A549 treated with ZK216348 at 1 μM for 4 hours (cell line): ENCODE measurements around the gene TOR1B. TPM values are rescaled to one million over a fixed set of nuclear protein-coding genes. Genes with fewer than 3 reads are reported as not detected.

Experiments
- total RNA-seq: library from RNA; stranded (reverse); fragments of 200-300 nt; extraction: Qiagen RNA extraction; gene quantifications from 5 replicates; pipeline ENCODE4 v1.2.3, GENCODE V29; 2022; ENCODE audit warnings: low read depth

Gene TOR1B
- total RNA-seq, result 21.3 to 25.8 TPM (median 24.3 TPM) in 5 replicates

GRCh38 chr9:129802833-129803675, at the start of gene TOR1B:
TOR1B (plus strand) TSS chr9:129803184; CDS start chr9:129803213, 29 bp downstream.

GRCh38 chr9:129823935-129824601, 21.1 kb downstream of the TOR1B start, which contains the start of gene TOR1A:
TOR1A (minus strand) TSS chr9:129824136; CDS start chr9:129824085, 51 bp downstream.

GRCh38 chr9:129835128-129835859, 32.3 kb downstream of the TOR1B start, which contains the start of the genes C9orf78 and USP20:
C9orf78 (minus strand) TSS chr9:129835275; CDS start chr9:129835221, 54 bp downstream.
USP20 (plus strand) TSS chr9:129835458; CDS start chr9:129852556, 17,098 bp downstream.

Other genes starting within 250 kb of the TOR1B start
- gene C9orf50, start 182.1 kb upstream of the TOR1B start, total RNA-seq, result not detected in 5 replicates
- gene NTMT1, start 177.0 kb upstream of the TOR1B start, total RNA-seq, result 71.6 to 104 TPM (median 93.0 TPM) in 5 replicates
- gene ASB6, start 161.0 kb upstream of the TOR1B start, total RNA-seq, result 16.9 to 26.8 TPM (median 25.8 TPM) in 5 replicates
- gene PRRX2, start 137.5 kb upstream of the TOR1B start, total RNA-seq, result 3.6 to 12.5 TPM (median 11.3 TPM) in 5 replicates
- gene PTGES, start 50.1 kb upstream of the TOR1B start, total RNA-seq, result 117 to 168 TPM (median 139 TPM) in 5 replicates
- gene TOR1A, start 21.0 kb downstream of the TOR1B start, total RNA-seq, result 55.8 to 62.4 TPM (median 60.4 TPM) in 5 replicates
- 49.5 to 64.6 TPM (median 52.2 TPM) in 5 replicates for gene C9orf78, start 32.1 kb downstream of the TOR1B start, total RNA-seq
- 5.1 to 6.1 TPM (median 5.4 TPM) in 5 replicates for gene USP20, start 32.3 kb downstream of the TOR1B start, total RNA-seq
- 11.6 to 15.5 TPM (median 13.8 TPM) in 5 replicates for gene FNBP1, start 240.0 kb downstream of the TOR1B start, total RNA-seq